NT2/D1 (cell line): ENCODE data around the gene MYG1.

Experiments used
- YY1 ChIP-seq: IDR thresholded peaks from 2 replicates; pipeline ENCODE4 v1.6.1; 2011; ENCODE audit not compliant: insufficient read length, insufficient read depth
- ZNF274 ChIP-seq: IDR thresholded peaks from 2 replicates; pipeline ENCODE4 v1.6.1; 2011; ENCODE audit warnings: mild to moderate bottlenecking, low read depth, low read length

DNA sequence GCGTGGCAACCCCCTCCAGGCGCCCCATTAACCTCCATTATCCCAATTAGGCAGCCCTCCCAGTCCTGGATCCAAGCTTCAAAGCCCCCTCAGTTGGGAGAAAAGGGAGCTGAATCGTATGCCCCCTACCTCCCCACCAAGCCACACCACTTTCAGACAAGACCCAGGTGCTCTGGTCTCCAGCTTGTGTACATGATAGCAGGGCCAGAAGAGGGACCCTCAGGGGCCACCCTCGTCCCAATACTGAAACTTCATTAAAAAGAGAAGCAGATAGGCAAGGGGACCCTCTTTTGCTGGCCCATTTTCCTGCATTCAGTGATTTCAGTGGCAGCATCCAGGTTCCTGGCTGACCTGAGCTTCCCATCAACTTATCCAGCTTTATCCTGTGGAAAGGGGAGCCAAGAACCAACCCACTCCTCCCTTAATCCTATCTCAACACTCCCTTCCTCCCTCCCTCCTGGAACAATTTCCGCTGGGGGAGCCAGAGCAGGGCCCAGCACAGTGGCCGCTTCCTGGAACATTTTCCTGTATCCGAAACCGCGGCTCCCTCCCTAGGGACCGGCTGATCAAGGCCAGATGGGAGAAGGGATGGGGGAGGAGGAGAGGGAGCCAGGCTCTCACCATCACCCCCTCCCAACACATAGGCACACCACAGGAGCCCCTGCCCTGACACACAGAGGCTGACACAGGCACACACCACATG is 46.1 kb downstream of the MYG1 start:
- TF ChIP-seq YY1 (no peak), ZNF274 (no peak)
